ENCODE results near the gene GPATCH11.

The GPATCH11 gene

DNA sequence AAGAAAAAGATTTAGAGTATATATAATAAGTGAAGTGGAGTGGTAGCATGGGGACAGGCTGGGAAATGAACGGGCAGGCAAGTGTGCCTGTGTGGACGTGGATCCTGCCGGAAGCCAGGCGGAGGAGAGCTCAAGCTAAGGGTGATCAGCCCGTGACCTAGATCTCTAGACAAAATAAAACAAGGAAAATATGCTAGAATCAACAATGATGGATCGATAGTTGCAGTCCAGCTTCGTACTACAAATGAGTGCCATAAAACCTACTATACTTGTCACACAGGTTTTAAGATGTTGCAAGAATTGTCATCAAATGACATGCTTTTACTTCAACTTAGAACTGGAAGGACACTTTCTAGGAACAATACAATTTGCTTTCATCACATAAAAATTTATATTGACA lies 64.0 kb downstream of the GPATCH11 start:
- H3K9me2 ChIP-seq (replicated peaks; ENCODE audit: insufficient read depth, low read length), result no peaks in the 10 kb centered on the region
- DNase-seq, result no peak
- H4K20me1 ChIP-seq (ENCODE audit: insufficient read depth, low read length), result no peaks in the 10 kb centered on the region
- peaks cover 12% of the 10 kb centered on the region for H3K36me3 ChIP-seq (replicated peaks; ENCODE audit: insufficient read depth, low read length)
- H3K9ac ChIP-seq (ENCODE audit: low read length), result no peak overlapping the region
- no peak overlapping the region for H3K4me3 ChIP-seq (ENCODE audit: low read length)
- no peak overlapping the region for H3K4me2 ChIP-seq (ENCODE audit: low read depth, low read length)
- no peak overlapping the region for H3K27ac ChIP-seq (ENCODE audit: low read length)
- peaks cover 46% of the 10 kb centered on the region for H3K79me2 ChIP-seq (ENCODE audit: low read length)
- H2AFZ ChIP-seq (ENCODE audit: low read length), result no peak overlapping the region
- TF ChIP-seq, protein P1, sequence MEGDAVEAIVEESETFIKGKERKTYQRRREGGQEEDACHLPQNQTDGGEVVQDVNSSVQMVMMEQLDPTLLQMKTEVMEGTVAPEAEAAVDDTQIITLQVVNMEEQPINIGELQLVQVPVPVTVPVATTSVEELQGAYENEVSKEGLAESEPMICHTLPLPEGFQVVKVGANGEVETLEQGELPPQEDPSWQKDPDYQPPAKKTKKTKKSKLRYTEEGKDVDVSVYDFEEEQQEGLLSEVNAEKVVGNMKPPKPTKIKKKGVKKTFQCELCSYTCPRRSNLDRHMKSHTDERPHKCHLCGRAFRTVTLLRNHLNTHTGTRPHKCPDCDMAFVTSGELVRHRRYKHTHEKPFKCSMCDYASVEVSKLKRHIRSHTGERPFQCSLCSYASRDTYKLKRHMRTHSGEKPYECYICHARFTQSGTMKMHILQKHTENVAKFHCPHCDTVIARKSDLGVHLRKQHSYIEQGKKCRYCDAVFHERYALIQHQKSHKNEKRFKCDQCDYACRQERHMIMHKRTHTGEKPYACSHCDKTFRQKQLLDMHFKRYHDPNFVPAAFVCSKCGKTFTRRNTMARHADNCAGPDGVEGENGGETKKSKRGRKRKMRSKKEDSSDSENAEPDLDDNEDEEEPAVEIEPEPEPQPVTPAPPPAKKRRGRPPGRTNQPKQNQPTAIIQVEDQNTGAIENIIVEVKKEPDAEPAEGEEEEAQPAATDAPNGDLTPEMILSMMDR (IDR thresholded peaks at IDR 0.05; ENCODE audit: low read length), result no peak
- no peak for TF ChIP-seq EZH2phosphoT487 (IDR thresholded peaks at IDR 0.05; ENCODE audit: low read length)
- TF ChIP-seq EZH2 (optimal IDR thresholded peaks at IDR 0.05; ENCODE audit: low read depth, low read length), result no peak
- no peaks in the 10 kb centered on the region for H3K9me3 ChIP-seq (replicated peaks; ENCODE audit: insufficient read depth, low read length)
- H3K4me1 ChIP-seq (ENCODE audit: low read length), result no peaks in the 10 kb centered on the region
- H3K27me3 ChIP-seq (replicated peaks; ENCODE audit: insufficient read depth, low read length), result no peaks in the 10 kb centered on the region
- H3F3A ChIP-seq (ENCODE audit: insufficient read depth, low read length), result no peaks in the 10 kb centered on the region

All from MM.1S (cell line).